ENCODE measurements around the gene BLCAP. TPM values are rescaled to one million over a fixed set of nuclear protein-coding genes. Genes with fewer than 3 reads are reported as not detected.

BLCAP gene
- total RNA-seq, 2 donors from 2014 or later: 28.4 to 42.0 TPM

DNA sequence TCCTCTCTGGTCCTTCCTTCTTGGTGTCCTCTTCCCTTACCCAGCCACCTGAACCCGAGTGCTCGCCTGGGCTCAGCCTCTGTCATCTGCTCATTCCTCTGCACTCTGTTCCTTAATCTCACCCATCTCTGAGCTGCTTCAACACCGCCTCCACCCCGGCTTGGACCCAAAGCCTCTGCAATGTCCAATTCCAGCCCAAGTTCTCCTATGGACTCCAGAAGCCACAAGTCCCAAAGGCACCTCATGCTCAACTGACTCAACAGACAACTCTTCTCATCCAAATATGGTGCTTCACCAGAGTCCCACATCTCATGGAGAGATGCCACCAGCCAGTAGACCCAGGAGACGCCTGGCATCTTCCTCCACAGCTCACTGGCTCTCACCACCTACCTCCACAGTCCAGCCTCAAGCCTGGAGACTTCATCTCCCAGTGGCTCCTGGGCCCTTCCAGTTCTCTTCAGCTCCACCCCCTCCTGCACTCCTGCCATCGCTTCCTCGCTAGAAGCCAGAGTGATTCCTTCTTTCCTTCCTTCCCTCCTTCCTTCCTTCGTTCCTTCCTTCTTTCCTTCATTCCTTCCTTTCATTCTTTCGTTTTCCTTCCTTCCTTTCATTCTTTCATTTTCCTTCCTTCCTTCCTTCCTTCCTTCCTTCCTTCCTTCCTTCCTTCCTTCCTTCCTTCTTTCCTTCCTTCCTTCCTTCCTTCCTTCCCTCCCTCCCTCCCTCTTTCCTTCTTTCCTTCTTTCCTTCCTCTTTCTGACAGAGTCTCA, 47.6 kb downstream of the BLCAP start:
- H3K4me3 ChIP-seq: no peak overlapping the region
- no peaks in the 10 kb centered on the region for H3K9me3 ChIP-seq
- no peaks in the 10 kb centered on the region for H3K36me3 ChIP-seq
- DNase-seq (ENCODE audit: low spot score) (no peak), ATAC-seq (ENCODE audit: insufficient number of reproducible peaks, low FRiP score, low read depth) (no peak)
- peaks cover 0 to 13% of the 10 kb centered on the region in 2 donors for H3K4me1 ChIP-seq (ENCODE audit: control insufficient read depth in 1 of 2, low read depth in 2 of 2)
- no peak overlapping the region for H3K27ac ChIP-seq
- H3K27me3 ChIP-seq (replicated peaks; ENCODE audit: insufficient read depth): no peaks in the 10 kb centered on the region
- TF ChIP-seq, protein P1, sequence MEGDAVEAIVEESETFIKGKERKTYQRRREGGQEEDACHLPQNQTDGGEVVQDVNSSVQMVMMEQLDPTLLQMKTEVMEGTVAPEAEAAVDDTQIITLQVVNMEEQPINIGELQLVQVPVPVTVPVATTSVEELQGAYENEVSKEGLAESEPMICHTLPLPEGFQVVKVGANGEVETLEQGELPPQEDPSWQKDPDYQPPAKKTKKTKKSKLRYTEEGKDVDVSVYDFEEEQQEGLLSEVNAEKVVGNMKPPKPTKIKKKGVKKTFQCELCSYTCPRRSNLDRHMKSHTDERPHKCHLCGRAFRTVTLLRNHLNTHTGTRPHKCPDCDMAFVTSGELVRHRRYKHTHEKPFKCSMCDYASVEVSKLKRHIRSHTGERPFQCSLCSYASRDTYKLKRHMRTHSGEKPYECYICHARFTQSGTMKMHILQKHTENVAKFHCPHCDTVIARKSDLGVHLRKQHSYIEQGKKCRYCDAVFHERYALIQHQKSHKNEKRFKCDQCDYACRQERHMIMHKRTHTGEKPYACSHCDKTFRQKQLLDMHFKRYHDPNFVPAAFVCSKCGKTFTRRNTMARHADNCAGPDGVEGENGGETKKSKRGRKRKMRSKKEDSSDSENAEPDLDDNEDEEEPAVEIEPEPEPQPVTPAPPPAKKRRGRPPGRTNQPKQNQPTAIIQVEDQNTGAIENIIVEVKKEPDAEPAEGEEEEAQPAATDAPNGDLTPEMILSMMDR (IDR thresholded peaks at IDR 0.05): no peak

DNA sequence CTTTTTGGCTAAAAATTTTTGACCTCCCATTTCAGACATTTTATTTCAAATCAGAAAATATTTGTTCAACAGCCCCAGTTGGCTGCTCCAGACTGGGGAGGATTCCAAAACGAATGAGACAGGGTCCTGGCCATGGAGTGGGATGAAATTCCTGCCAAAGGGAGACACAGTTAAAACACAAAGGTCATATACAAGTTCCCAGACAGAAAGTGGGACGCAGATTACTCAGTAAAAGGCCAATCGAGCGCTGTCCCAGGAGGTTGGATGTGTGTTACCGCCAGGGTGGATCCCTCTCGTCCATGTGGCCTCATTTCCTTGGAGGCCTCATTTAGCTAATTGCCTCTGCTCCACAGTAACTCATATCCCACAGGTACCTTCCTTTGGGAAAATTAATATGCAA, 48.4 kb downstream of the BLCAP start:
- Histone ChIP-seq H3K4me1 (ENCODE audit: control insufficient read depth in 1 of 2, low read depth in 2 of 2) (peaks cover 0 to 13% of the 10 kb centered on the region in 2 donors), H3K27ac (no peak overlapping the region), H3K27me3 (replicated peaks; ENCODE audit: insufficient read depth) (no peaks in the 10 kb centered on the region), H3K36me3 (no peaks in the 10 kb centered on the region), H3K4me3 (no peak overlapping the region), H3K9me3 (no peaks in the 10 kb centered on the region)
- TF ChIP-seq, protein P1 (IDR thresholded peaks at IDR 0.05): no peak
- no peak for DNase-seq (ENCODE audit: low spot score)
- ATAC-seq (ENCODE audit: insufficient number of reproducible peaks, low FRiP score, low read depth): no peak

DNA sequence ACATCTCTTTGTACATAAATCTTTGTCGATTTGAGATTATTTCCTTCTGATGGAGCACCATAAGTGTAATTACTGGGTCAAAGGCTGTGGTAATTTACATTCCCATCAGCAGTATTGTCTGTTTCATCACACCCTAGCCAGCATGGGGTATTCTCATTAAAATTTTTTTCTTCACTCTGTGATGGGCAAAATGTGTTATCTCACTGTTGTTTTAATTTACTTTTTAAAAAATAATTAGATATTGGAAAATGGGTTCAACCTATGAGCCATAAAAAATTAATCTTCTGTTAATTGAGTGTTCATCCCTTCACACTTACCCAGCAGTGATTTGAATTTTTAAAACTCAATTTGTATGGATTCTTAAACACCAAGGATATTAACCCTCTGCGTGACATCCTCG, 50.6 kb downstream of the BLCAP start:
- H3K9me3 ChIP-seq: no peaks in the 10 kb centered on the region
- no peak overlapping the region for H3K4me3 ChIP-seq
- DNase-seq (ENCODE audit: low spot score) (no peak), ATAC-seq (ENCODE audit: insufficient number of reproducible peaks, low FRiP score, low read depth) (no peak)
- no peak overlapping the region for H3K27ac ChIP-seq
- TF ChIP-seq, protein P1 (IDR thresholded peaks at IDR 0.05): no peak
- H3K36me3 ChIP-seq: no peaks in the 10 kb centered on the region
- H3K4me1 ChIP-seq (ENCODE audit: control insufficient read depth in 1 of 2, low read depth in 2 of 2): peaks cover 0 to 13% of the 10 kb centered on the region in 2 donors
- H3K27me3 ChIP-seq (replicated peaks; ENCODE audit: insufficient read depth): no peaks in the 10 kb centered on the region

DNA sequence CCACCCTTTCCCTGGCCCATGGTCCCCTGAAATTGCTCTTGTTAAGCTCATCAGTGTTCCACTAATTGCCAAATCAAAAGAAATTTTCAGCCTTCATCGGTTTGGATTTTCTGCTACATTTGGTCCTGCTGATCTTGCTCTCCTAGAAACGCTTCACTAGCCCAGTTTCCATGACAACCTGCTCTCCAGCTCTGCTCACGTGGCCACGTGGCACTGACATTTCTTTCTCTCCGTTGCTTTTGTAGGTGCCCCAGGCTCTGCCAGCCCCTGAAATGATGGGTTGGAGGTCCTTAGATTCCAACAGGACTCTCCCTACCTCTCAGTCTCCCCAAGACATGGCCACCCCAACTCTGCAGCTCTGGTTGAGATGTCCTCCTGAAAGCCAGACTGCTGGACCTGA, 52.4 kb downstream of the BLCAP start:
- Histone ChIP-seq H3K36me3 (no peaks in the 10 kb centered on the region), H3K4me1 (ENCODE audit: control insufficient read depth in 1 of 2, low read depth in 2 of 2) (peaks cover 0 to 13% of the 10 kb centered on the region in 2 donors), H3K4me3 (no peak overlapping the region), H3K27ac (no peak overlapping the region), H3K27me3 (replicated peaks; ENCODE audit: insufficient read depth) (no peaks in the 10 kb centered on the region), H3K9me3 (no peaks in the 10 kb centered on the region)
- TF ChIP-seq, protein P1 (IDR thresholded peaks at IDR 0.05): no peak
- ATAC-seq (ENCODE audit: insufficient number of reproducible peaks, low FRiP score, low read depth): no peak
- no peak for DNase-seq (ENCODE audit: low spot score)

DNA sequence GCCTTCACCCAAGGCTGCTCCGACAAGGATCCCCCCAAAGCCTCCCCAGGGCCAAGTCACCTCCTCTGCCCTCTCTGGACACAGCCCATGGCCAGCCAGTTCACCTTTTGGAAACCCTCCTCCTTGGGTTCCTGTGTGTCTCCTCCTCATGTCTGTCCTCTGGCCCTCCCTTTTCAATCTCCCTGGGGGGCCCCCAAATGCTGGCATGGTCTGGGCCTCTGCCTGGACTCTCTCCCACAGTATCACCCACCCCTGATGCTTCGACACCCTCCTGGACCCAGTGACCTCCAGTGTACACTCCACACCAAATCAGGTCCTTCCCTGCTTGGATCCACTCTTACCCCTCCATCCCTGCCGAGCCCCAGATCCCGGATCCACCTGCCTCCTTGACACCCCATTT, 53.3 kb downstream of the BLCAP start:
- DNase-seq (ENCODE audit: low spot score) (no peak), ATAC-seq (ENCODE audit: insufficient number of reproducible peaks, low FRiP score, low read depth) (no peak)
- TF ChIP-seq, protein P1 (IDR thresholded peaks at IDR 0.05): no peak
- H3K9me3 ChIP-seq: no peaks in the 10 kb centered on the region
- H3K27me3 ChIP-seq (replicated peaks; ENCODE audit: insufficient read depth): no peaks in the 10 kb centered on the region
- H3K4me1 ChIP-seq (ENCODE audit: control insufficient read depth in 1 of 2, low read depth in 2 of 2): peaks cover 0 to 6% of the 10 kb centered on the region in 2 donors
- H3K4me3 ChIP-seq: no peak overlapping the region
- H3K27ac ChIP-seq: no peak overlapping the region
- H3K36me3 ChIP-seq: no peaks in the 10 kb centered on the region
